ENCODE results near the gene CLECL1. TPM values are rescaled to one million over a fixed set of nuclear protein-coding genes. Genes with fewer than 3 reads are reported as not detected.

CLECL1 gene
- total and polyA plus RNA-seq, 2 of the 8 experiments (the other 6 are each of a cell fraction or from before 2014, with no cell fraction given), result not detected

GRCh38 chr12:9759694-9760093, 26.8 kb upstream of the CLECL1 start (continued):
- TF ChIP-seq TCF12 (IDR thresholded peaks at IDR 0.05; ENCODE audit: low read depth, low read length) (no peak), CTCF (IDR thresholded peaks at IDR 0.05; ENCODE audit: control extremely low read depth in 1 of 3, insufficient read depth in 1 of 3, low read depth in 1 of 3, low read length in 3 of 3) (no peak), HDAC2 (IDR thresholded peaks at IDR 0.05; ENCODE audit: borderline replicate concordance in 1 of 2, low read depth in 2 of 2, low read length in 2 of 2) (no peak), SRF (IDR thresholded peaks at IDR 0.05; ENCODE audit: low read depth, low read length) (no peak), KDM5A (IDR thresholded peaks at IDR 0.05; ENCODE audit: low read length) (no peak), SAP30 (IDR thresholded peaks at IDR 0.05; ENCODE audit: insufficient read depth, insufficient replicate concordance, low read length) (no peak), BCL11A (IDR thresholded peaks at IDR 0.05; ENCODE audit: low read depth in 2 of 2, low read length in 2 of 2) (no peak), MAFK (IDR thresholded peaks at IDR 0.05; ENCODE audit: low read depth, low read length) (no peak)
